ENCODE measurements around the gene PLA2G15.

GRCh38 chr16:68233835-68234187 lies 11.4 kb upstream of the PLA2G15 start:
- TF ChIP-seq CTCF (IDR thresholded peaks at IDR 0.05; ENCODE audit: insufficient read depth, low read length, poor library complexity, severe bottlenecking) = no peak
- no peak for TF ChIP-seq EZH2phosphoT487 (conservative IDR thresholded peaks at IDR 0.05; ENCODE audit: low read length)
